GM19023 (cell line): ENCODE results near the gene GRIA1.

Experiments used
- ATAC-seq: cut with Tn5 transposase; IDR thresholded peaks from one replicate; pipeline ENCODE4 v1.9.1; 2021; ENCODE audit warnings: mild to moderate bottlenecking, moderate library complexity; ENCODE audit not compliant: unreplicated experiment

GRIA1 gene

GRCh38 chr5:153544706-153545105 lies 54.2 kb downstream of the GRIA1 start:
- ATAC-seq: no peak

GRCh38 chr5:153546566-153546965 lies 56.1 kb downstream of the GRIA1 start:
- ATAC-seq: no peak

- no peak for ATAC-seq
Measured at GRCh38 chr5:153551537-153552079, 61.1 kb downstream of the GRIA1 start.

- no peak for ATAC-seq
Measured at GRCh38 chr5:153552886-153553285, 62.4 kb downstream of the GRIA1 start.

GRCh38 chr5:153555420-153556114 lies 65.1 kb downstream of the GRIA1 start:
- ATAC-seq: no peak

GRCh38 chr5:153558957-153559356 lies 68.5 kb downstream of the GRIA1 start:
- no peak for ATAC-seq

- no peak for ATAC-seq
Measured at GRCh38 chr5:153559926-153560325, 69.5 kb downstream of the GRIA1 start.

- no peak for ATAC-seq
Measured at GRCh38 chr5:153562189-153562588, 71.7 kb downstream of the GRIA1 start.

GRCh38 chr5:153565822-153566221 lies 75.4 kb downstream of the GRIA1 start:
- no peak for ATAC-seq

GRCh38 chr5:153569036-153569435 lies 78.6 kb downstream of the GRIA1 start:
- ATAC-seq: no peak

- no peak for ATAC-seq
Measured at GRCh38 chr5:153571162-153571561, 80.7 kb downstream of the GRIA1 start.

GRCh38 chr5:153572411-153573145 lies 82.1 kb downstream of the GRIA1 start:
- ATAC-seq: no peak

- ATAC-seq: no peak
Measured at GRCh38 chr5:153573326-153574033, 83.0 kb downstream of the GRIA1 start.

- ATAC-seq: no peak
Measured at GRCh38 chr5:153584126-153584959, 93.9 kb downstream of the GRIA1 start.

- ATAC-seq: no peak
Measured at GRCh38 chr5:153584960-153585359, 94.5 kb downstream of the GRIA1 start.

- ATAC-seq: no peak
Measured at GRCh38 chr5:153585622-153586277, 95.3 kb downstream of the GRIA1 start.

- no peak for ATAC-seq
Measured at GRCh38 chr5:153592081-153592480, 101.6 kb downstream of the GRIA1 start.

- ATAC-seq: no peak
Measured at GRCh38 chr5:153594785-153595184, 104.3 kb downstream of the GRIA1 start.

- ATAC-seq: no peak
Measured at GRCh38 chr5:153598099-153598498, 107.6 kb downstream of the GRIA1 start.

- ATAC-seq: peak; percentile 87
Measured at GRCh38 chr5:153601377-153601776, 110.9 kb downstream of the GRIA1 start.
